PC-9 (cell line): ENCODE measurements around the gene KAT8. TPM values are rescaled to one million over a fixed set of nuclear protein-coding genes. Genes with fewer than 3 reads are reported as not detected.

Experiments
- BruUV-seq: library from RNA; stranded (reverse); fragments of 400-500 nt; replicated peaks from 2 replicates; lab custom pipeline; 2021; lab: Mats Ljungman, UMichigan
- CTCF ChIA-PET: fragments of 300-600 bp; sonication (Branson Sonifier 250); formaldehyde crosslinking; loops from one replicate; lab custom pipeline; 2022; ENCODE audit warnings: antibody characterized with exemption; lab: Charles Lee
- POLR2A ChIA-PET: fragments of 300-600 bp; sonication (Branson Sonifier 250); formaldehyde crosslinking; loops from one replicate; lab custom pipeline; 2022; ENCODE audit warnings: antibody characterized with exemption; ENCODE audit not compliant: unreplicated experiment; lab: Charles Lee
- DNase-seq, 2 experiments: peaks; one replicate each; pipeline versions ENCODE4 v3.0.0 to v3.0.0-alpha.2; 2015 to 2022; ENCODE audit warnings: mixed read lengths in 1 of 2
- H2AFZ ChIP-seq: fragments of 200-600 bp; sonication (generic); 2 replicates; pipeline ENCODE4 v1.8.1; 2017; ENCODE audit warnings: antibody characterized with exemption
- H3F3A ChIP-seq: fragments of 200-600 bp; sonication (generic); 2 replicates; pipeline ENCODE4 v1.8.1; 2017; ENCODE audit warnings: antibody characterized with exemption, mild to moderate bottlenecking, low read depth; ENCODE audit not compliant: insufficient read depth
- H3K27ac ChIP-seq: fragments of 200-600 bp; sonication (generic); 2 replicates; pipeline ENCODE4 v1.6.1; 2016; ENCODE audit warnings: mixed run types
- H3K27me3 ChIP-seq: fragments of 200-600 bp; sonication (generic); 2 replicates; pipeline ENCODE4 v1.6.1; 2016; ENCODE audit warnings: low read depth, mixed run types; ENCODE audit not compliant: insufficient read depth
- H3K36me3 ChIP-seq: fragments of 200-600 bp; sonication (generic); 2 replicates; pipeline ENCODE4 v1.6.1; 2016; ENCODE audit warnings: low read depth, mixed run types
- H3K4me1 ChIP-seq: fragments of 200-600 bp; sonication (generic); replicated peaks from 2 replicates; pipeline ENCODE4 v1.6.1; 2016; ENCODE audit warnings: mixed run types; ENCODE audit not compliant: insufficient read depth
- H3K4me2 ChIP-seq: fragments of 200-600 bp; sonication (generic); 2 replicates; pipeline ENCODE4 v1.6.1; 2017; ENCODE audit warnings: mixed run types
- H3K4me3 ChIP-seq: fragments of 200-600 bp; sonication (generic); 2 replicates; pipeline ENCODE4 v1.6.1; 2016; ENCODE audit warnings: mixed run types
- H3K79me2 ChIP-seq: fragments of 200-600 bp; sonication (generic); 2 replicates; pipeline ENCODE4 v1.6.1; 2017; ENCODE audit warnings: low read depth, mixed run types
- H3K9me2 ChIP-seq: fragments of 200-600 bp; sonication (generic); 2 replicates; pipeline ENCODE4 v1.8.1; 2017; ENCODE audit warnings: mild to moderate bottlenecking; ENCODE audit not compliant: insufficient read depth
- H3K9me3 ChIP-seq: fragments of 200-600 bp; sonication (generic); 2 replicates; pipeline ENCODE4 v1.8.1; 2016; ENCODE audit warnings: low read depth; ENCODE audit not compliant: insufficient read depth
- H4K20me1 ChIP-seq: fragments of 200-600 bp; sonication (generic); 2 replicates; pipeline ENCODE4 v1.8.1; 2017; ENCODE audit not compliant: insufficient read depth
- CTCF ChIP-seq: fragments of 200-600 bp; sonication (generic); conservative IDR thresholded peaks from 2 replicates; pipeline ENCODE4 v1.6.1; 2017; ENCODE audit warnings: mixed run types, antibody characterized with exemption, mild to moderate bottlenecking, moderate library complexity
- EZH2 ChIP-seq: fragments of 200-600 bp; sonication (generic); IDR thresholded peaks from 2 replicates; pipeline ENCODE4 v1.8.0; 2017; ENCODE audit warnings: antibody characterized with exemption, low read depth
- intact Hi-C: fragments of 100-400 bp; cut with micrococcal nuclease; formaldehyde crosslinking; loops from one replicate; pipeline ENCODE4 v1.10.0; 2022; ENCODE audit not compliant: unreplicated experiment
- total RNA-seq: library from RNA; stranded (reverse); gene quantifications from 2 replicates; pipeline ENCODE4 v1.2.3, GENCODE V29; 2021

The KAT8 gene
- total RNA-seq, 1 experiment from 2014 or later = 81.4 TPM

GRCh38 chr16:31078597-31079341, 38.7 kb upstream of the KAT8 start:
- Histone ChIP-seq H3K4me2 (no peak overlapping the region), H3K27ac (no peak overlapping the region), H3K79me2 (peaks cover 34% of the 10 kb centered on the region), H3K4me1 (peaks cover 9% of the 10 kb centered on the region), H3F3A (peaks cover 20% of the 10 kb centered on the region; the same call in 1 of the 2 replicates), H3K9me2 (no peaks in the 10 kb centered on the region), H2AFZ (no peak overlapping the region), H4K20me1 (peaks cover 38% of the 10 kb centered on the region), H3K4me3 (no peak overlapping the region), H3K27me3 (no peaks in the 10 kb centered on the region), H3K36me3 (peaks cover 5% of the 10 kb centered on the region), H3K9me3 (no peaks in the 10 kb centered on the region)
- TF ChIP-seq CTCF (no peak), EZH2 (no peak)
- no TSS peak for BruUV-seq
- no peak for DNase-seq
- ChIA-PET CTCF (no interaction called here), POLR2A (no interaction called here)
- intact Hi-C loops = no loop called here

GRCh38 chr16:31079342-31079944, 38.0 kb upstream of the KAT8 start:
- Histone ChIP-seq H3K27me3 (no peaks in the 10 kb centered on the region), H2AFZ (no peak overlapping the region), H3K27ac (no peak overlapping the region), H3K4me2 (no peak overlapping the region), H3K4me3 (no peak overlapping the region), H3K36me3 (peaks cover 5% of the 10 kb centered on the region), H3K9me2 (no peaks in the 10 kb centered on the region), H3K79me2 (peaks cover 33% of the 10 kb centered on the region), H4K20me1 (peaks cover 38% of the 10 kb centered on the region), H3F3A (peaks cover 17% of the 10 kb centered on the region; the same call in 1 of the 2 replicates), H3K9me3 (no peaks in the 10 kb centered on the region), H3K4me1 (peaks cover 9% of the 10 kb centered on the region)
- CTCF ChIA-PET = no interaction called here
- BruUV-seq = no TSS peak
- no peak for TF ChIP-seq CTCF
- TF ChIP-seq EZH2 = no peak
- no peak for DNase-seq
- POLR2A ChIA-PET = no interaction called here
- intact Hi-C loops = no loop called here

GRCh38 chr16:31080035-31080629, 37.3 kb upstream of the KAT8 start:
- H3K79me2 ChIP-seq = peaks cover 26% of the 10 kb centered on the region
- H3K27me3 ChIP-seq = no peaks in the 10 kb centered on the region
- H3K36me3 ChIP-seq = peaks cover 5% of the 10 kb centered on the region
- H3K9me2 ChIP-seq = no peaks in the 10 kb centered on the region
- TF ChIP-seq CTCF (no peak), EZH2 (no peak)
- no TSS peak for BruUV-seq
- no peak overlapping the region for H3K27ac ChIP-seq
- H3K9me3 ChIP-seq = no peaks in the 10 kb centered on the region
- DNase-seq = no peak
- POLR2A ChIA-PET = interaction anchor here (0.6 kb wide), 1 partner anchor 59 kb away, joined by 3 read pairs; no protein-coding TSS in a partner anchor
- H2AFZ ChIP-seq = no peak overlapping the region
- peaks cover 38% of the 10 kb centered on the region for H4K20me1 ChIP-seq
- CTCF ChIA-PET = no interaction called here
- no peak overlapping the region for H3K4me3 ChIP-seq
- intact Hi-C loops = no loop called here
- peaks cover 7% of the 10 kb centered on the region for H3K4me1 ChIP-seq
- no peak overlapping the region for H3K4me2 ChIP-seq
- peaks cover 17% of the 10 kb centered on the region; the same call in 1 of the 2 replicates for H3F3A ChIP-seq
